ENCODE data around the gene NSMCE3. TPM values are rescaled to one million over a fixed set of nuclear protein-coding genes. Genes with fewer than 3 reads are reported as not detected.

The NSMCE3 gene
- total and polyA plus RNA-seq, 9 of the 15 experiments (the other 6 are each of a cell fraction or from before 2014, with no cell fraction given) = 0.92 to 8.4 (median 5.4) TPM

DNA sequence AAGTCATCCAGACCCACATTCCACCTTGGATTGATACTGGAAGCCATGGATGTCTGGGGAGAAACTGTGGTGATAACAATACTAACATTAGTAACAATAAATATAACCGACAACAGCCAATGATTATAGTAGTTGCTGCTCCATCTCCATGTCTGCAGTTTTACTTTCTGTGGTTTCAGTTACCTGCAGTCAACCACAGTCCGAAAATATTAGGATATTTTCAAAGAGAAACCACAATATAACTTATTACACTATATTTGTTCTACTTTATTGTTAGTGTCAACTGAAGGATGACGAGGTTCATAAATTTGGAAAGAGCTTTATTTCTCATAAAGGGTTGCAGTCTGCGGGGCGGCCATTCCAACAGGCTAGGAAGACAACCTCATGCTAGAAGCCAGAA is 2.6 kb upstream of the NSMCE3 start:
- Histone ChIP-seq H3K4me3 (no peak overlapping the region), H3K27me3 (ENCODE audit: control insufficient read depth in 2 of 2, insufficient read depth in 2 of 2, low read length in 2 of 2) (peaks cover under 1 to 10% of the 10 kb centered on the region in 2 experiments; a peak in 3 of 5 replicates), H3K36me3 (ENCODE audit: control insufficient read depth, insufficient read depth, low read length) (no peaks in the 10 kb centered on the region), H2AFZ (ENCODE audit: low read depth, low read length) (no peak overlapping the region), H3K79me2 (ENCODE audit: control insufficient read depth, insufficient read depth, low read length) (peaks cover 13% of the 10 kb centered on the region), H3K9ac (ENCODE audit: insufficient read depth in 1 of 2, low read depth in 2 of 2, low read length in 2 of 2) (no peak overlapping the region), H3K27ac (ENCODE audit: extremely low read depth, low read depth, low read length) (no peak overlapping the region), H3K4me1 (replicated peaks in 1 of 2; ENCODE audit: control insufficient read depth in 2 of 2, insufficient read depth in 2 of 2, low read length in 2 of 2) (peaks cover 0 to 7% of the 10 kb centered on the region in 2 experiments; a peak in 3 of 5 replicates), H3K4me2 (ENCODE audit: insufficient read depth, low read length) (no peak overlapping the region), H3K9me3 (replicated peaks; ENCODE audit: control insufficient read depth, insufficient read depth, low read depth, low read length) (no peaks in the 10 kb centered on the region), H3K9me1 (ENCODE audit: control insufficient read depth, insufficient read depth, low read length) (no peaks in the 10 kb centered on the region), H4K20me1 (replicated peaks; ENCODE audit: control insufficient read depth, insufficient read depth, low read length) (no peaks in the 10 kb centered on the region; the same call in 1 of the 2 replicates)
- no peak for FAIRE-seq
- no peak for DNase-seq (ENCODE audit: extremely low read depth in 1 of 4, low spot score in 3 of 4)
- intact Hi-C loops (cut with micrococcal nuclease) = no loop called here
- no peak for ATAC-seq
- ChIA-PET POLR2A (interaction anchor here (0.7 kb wide), 1 partner anchor 13 kb away, joined by 3 read pairs; no protein-coding TSS in a partner anchor), CTCF (ENCODE audit: low intra/inter-chr PET ratio) (no interaction called here)
- no TSS peak for BruUV-seq (replicated peaks)
- TF ChIP-seq, protein P1, sequence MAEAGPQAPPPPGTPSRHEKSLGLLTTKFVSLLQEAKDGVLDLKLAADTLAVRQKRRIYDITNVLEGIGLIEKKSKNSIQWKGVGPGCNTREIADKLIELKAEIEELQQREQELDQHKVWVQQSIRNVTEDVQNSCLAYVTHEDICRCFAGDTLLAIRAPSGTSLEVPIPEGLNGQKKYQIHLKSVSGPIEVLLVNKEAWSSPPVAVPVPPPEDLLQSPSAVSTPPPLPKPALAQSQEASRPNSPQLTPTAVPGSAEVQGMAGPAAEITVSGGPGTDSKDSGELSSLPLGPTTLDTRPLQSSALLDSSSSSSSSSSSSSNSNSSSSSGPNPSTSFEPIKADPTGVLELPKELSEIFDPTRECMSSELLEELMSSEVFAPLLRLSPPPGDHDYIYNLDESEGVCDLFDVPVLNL (CRISPR knock-in tag; IDR thresholded peaks at IDR 0.05; ENCODE audit: low read depth) = no peak
- TF ChIP-seq FOXJ2 (tag; IDR thresholded peaks at IDR 0.05) (no peak), ZNF324 (CRISPR knock-in tag; IDR thresholded peaks at IDR 0.05) (no peak), EP300 (IDR thresholded peaks at IDR 0.05; ENCODE audit: low read length) (no peak), TEAD1 (CRISPR knock-in tag; IDR thresholded peaks at IDR 0.05) (no peak), ZNF311 (CRISPR knock-in tag; IDR thresholded peaks at IDR 0.05) (no peak), HNRNPK (IDR thresholded peaks at IDR 0.05; ENCODE audit: low read depth, low read length, poor library complexity, severe bottlenecking) (no peak), ESRRA (IDR thresholded peaks at IDR 0.05; ENCODE audit: borderline replicate concordance, low read depth) (no peak), FOXP4 (CRISPR knock-in tag; IDR thresholded peaks at IDR 0.05; ENCODE audit: borderline replicate concordance) (no peak), ARNT (IDR thresholded peaks at IDR 0.05) (no peak), SRSF3 (IDR thresholded peaks at IDR 0.05; ENCODE audit: insufficient read depth, low read length) (no peak)
- TF ChIP-seq, protein P2, sequence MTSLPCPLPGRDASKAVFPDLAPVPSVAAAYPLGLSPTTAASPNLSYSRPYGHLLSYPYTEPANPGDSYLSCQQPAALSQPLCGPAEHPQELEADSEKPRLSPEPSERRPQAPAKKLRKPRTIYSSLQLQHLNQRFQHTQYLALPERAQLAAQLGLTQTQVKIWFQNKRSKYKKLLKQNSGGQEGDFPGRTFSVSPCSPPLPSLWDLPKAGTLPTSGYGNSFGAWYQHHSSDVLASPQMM (CRISPR knock-in tag; IDR thresholded peaks at IDR 0.05) = no peak
- 38% methylated on average over 5 of the region's 5 CpGs for WGBS (ENCODE audit: insufficient coverage, low coverage, missing lambda C conversion rate)
- in situ Hi-C loops (cut with MboI) = no loop called here

Measured in K562 (cell line).